IgD-negative memory B cell (primary cell): ENCODE measurements around the gene NOP16. TPM values are rescaled to one million over a fixed set of nuclear protein-coding genes. Genes with fewer than 3 reads are reported as not detected.

Source experiments
- H3K27ac Mint-ChIP-seq, 3 donors: one replicate each; pipeline ENCODE4 v1.8.0; 2020 to 2022; ENCODE audit warnings: mild to moderate bottlenecking in 3 of 3, mixed read lengths in 3 of 3, moderate library complexity in 1 of 3
- H3K27me3 Mint-ChIP-seq: one replicate; pipeline ENCODE4 v1.8.0; 2021; ENCODE audit warnings: mixed read lengths
- H3K36me3 Mint-ChIP-seq: one replicate; pipeline ENCODE4 v1.8.0; 2020; ENCODE audit warnings: mild to moderate bottlenecking, mixed read lengths
- H3K4me1 Mint-ChIP-seq, 3 donors: one replicate each; pipeline ENCODE4 v1.8.0; 2020 to 2022; ENCODE audit warnings: mixed read lengths in 3 of 3, mild to moderate bottlenecking in 1 of 3
- H3K4me3 Mint-ChIP-seq, 4 donors: one replicate each; pipeline ENCODE4 v1.8.0; 2020 to 2022; ENCODE audit warnings: mild to moderate bottlenecking in 4 of 4, mixed read lengths in 4 of 4, moderate library complexity in 3 of 4
- H3K9me3 Mint-ChIP-seq, 3 donors: one replicate each; pipeline ENCODE4 v1.8.0; 2020 to 2021; ENCODE audit warnings: mixed read lengths in 3 of 3, mild to moderate bottlenecking in 1 of 3
- polyA plus RNA-seq: library from polyadenylated mRNA; unstranded; fragments of 300-500 nt; fragmentation: Illumina TruSeq; gene quantifications from one replicate; pipeline ENCODE4 v1.2.3, GENCODE V29; 2021

NOP16 gene
- polyA plus RNA-seq = 38.1 TPM

GRCh38 chr5:176388444-176389134 lies at the start of gene NOP16, which contains the start of gene HIGD2A:
Gene NOP16, minus strand, starts transcription at chr5:176388598. Its CDS starts 59 bp downstream, at chr5:176388539.
Gene HIGD2A, plus strand, starts transcription at chr5:176388751. Its CDS starts 69 bp downstream, at chr5:176388820.
- Mint-ChIP-seq H3K27ac (peak within 1 kb of the TSS; percentile 98 to 100 (median 99)), H3K27me3 (no peaks in the 10 kb centered on the region), H3K4me1 (peaks cover 8 to 21% (median 17%) of the 10 kb centered on the region in 3 donors), H3K4me3 (peak within 1 kb of the TSS; percentile 99 to 100 (median 100)), H3K36me3 (peaks cover 1% of the 10 kb centered on the region), H3K9me3 (no peaks in the 10 kb centered on the region)

- Mint-ChIP-seq H3K9me3 (peaks cover 0 to 4% (median 0%) of the 10 kb centered on the region in 3 donors), H3K4me1 (peaks cover 4 to 9% (median 8%) of the 10 kb centered on the region in 3 donors), H3K27me3 (peaks cover 15% of the 10 kb centered on the region), H3K27ac (peak overlapping the region in 1 of 3 donors; percentile 65), H3K4me3 (peak overlapping the region; percentile 20 to 70 (median 58)), H3K36me3 (no peaks in the 10 kb centered on the region)
Observed at GRCh38 chr5:176436656-176437055, 48.3 kb upstream of the NOP16 start.

- peaks cover 13% of the 10 kb centered on the region for H3K27me3 Mint-ChIP-seq
- no peak overlapping the region for H3K27ac Mint-ChIP-seq
- peaks cover 4 to 11% (median 9%) of the 10 kb centered on the region in 3 donors for H3K4me1 Mint-ChIP-seq
- no peak overlapping the region for H3K4me3 Mint-ChIP-seq
- H3K9me3 Mint-ChIP-seq = peaks cover 0 to 4% (median 0%) of the 10 kb centered on the region in 3 donors
- H3K36me3 Mint-ChIP-seq = peaks cover 2% of the 10 kb centered on the region
Observed at GRCh38 chr5:176432707-176433106, 44.3 kb upstream of the NOP16 start.

- H3K27ac Mint-ChIP-seq = no peak overlapping the region
- H3K36me3 Mint-ChIP-seq = peaks cover 3% of the 10 kb centered on the region
- H3K4me3 Mint-ChIP-seq = no peak overlapping the region
- H3K4me1 Mint-ChIP-seq = peaks cover 0 to 3% (median 0%) of the 10 kb centered on the region in 3 donors
- peaks cover 0 to 7% (median 0%) of the 10 kb centered on the region in 3 donors for H3K9me3 Mint-ChIP-seq
- H3K27me3 Mint-ChIP-seq = peaks cover 5% of the 10 kb centered on the region
Observed at GRCh38 chr5:176429972-176430371, 41.6 kb upstream of the NOP16 start.

GRCh38 chr5:176427971-176428370 lies 39.6 kb upstream of the NOP16 start:
- Mint-ChIP-seq H3K36me3 (peaks cover 3% of the 10 kb centered on the region), H3K27ac (no peak overlapping the region), H3K4me1 (peaks cover 0 to 3% (median 0%) of the 10 kb centered on the region in 3 donors), H3K9me3 (peaks cover 0 to 7% (median 0%) of the 10 kb centered on the region in 3 donors), H3K27me3 (peaks cover 7% of the 10 kb centered on the region), H3K4me3 (no peak overlapping the region)

- no peak overlapping the region for H3K27ac Mint-ChIP-seq
- peaks cover 3% of the 10 kb centered on the region for H3K27me3 Mint-ChIP-seq
- H3K36me3 Mint-ChIP-seq = peaks cover 3% of the 10 kb centered on the region
- H3K9me3 Mint-ChIP-seq = peaks cover 0 to 3% (median 0%) of the 10 kb centered on the region in 3 donors
- H3K4me1 Mint-ChIP-seq = peaks cover 0 to 3% (median 0%) of the 10 kb centered on the region in 3 donors
- H3K4me3 Mint-ChIP-seq = no peak overlapping the region
Observed at GRCh38 chr5:176426876-176427275, 38.5 kb upstream of the NOP16 start.

- Mint-ChIP-seq H3K9me3 (peaks cover 0 to 3% (median 0%) of the 10 kb centered on the region in 3 donors), H3K4me3 (peak overlapping the region in 1 of 4 donors; percentile 66), H3K4me1 (peaks cover 0 to 3% (median 0%) of the 10 kb centered on the region in 3 donors), H3K36me3 (peaks cover 9% of the 10 kb centered on the region), H3K27me3 (peaks cover 3% of the 10 kb centered on the region), H3K27ac (peak overlapping the region in 1 of 3 donors; percentile 23)
Observed at GRCh38 chr5:176425791-176426190, 37.4 kb upstream of the NOP16 start.

GRCh38 chr5:176425138-176425537 lies 36.7 kb upstream of the NOP16 start:
- Mint-ChIP-seq H3K4me3 (no peak overlapping the region), H3K27ac (no peak overlapping the region), H3K9me3 (peaks cover 0 to 3% (median 0%) of the 10 kb centered on the region in 3 donors), H3K36me3 (peaks cover 7% of the 10 kb centered on the region), H3K4me1 (no peaks in the 10 kb centered on the region), H3K27me3 (peaks cover 8% of the 10 kb centered on the region)

- no peak overlapping the region for H3K4me3 Mint-ChIP-seq
- H3K27me3 Mint-ChIP-seq = peaks cover 9% of the 10 kb centered on the region
- H3K27ac Mint-ChIP-seq = no peak overlapping the region
- peaks cover 0 to 3% (median 0%) of the 10 kb centered on the region in 3 donors for H3K9me3 Mint-ChIP-seq
- peaks cover 7% of the 10 kb centered on the region for H3K36me3 Mint-ChIP-seq
- H3K4me1 Mint-ChIP-seq = no peaks in the 10 kb centered on the region
Observed at GRCh38 chr5:176424181-176424580, 35.8 kb upstream of the NOP16 start.

- peaks cover 0 to 3% (median 0%) of the 10 kb centered on the region in 3 donors for H3K9me3 Mint-ChIP-seq
- H3K27me3 Mint-ChIP-seq = peaks cover 9% of the 10 kb centered on the region
- H3K36me3 Mint-ChIP-seq = peaks cover 6% of the 10 kb centered on the region
- H3K4me3 Mint-ChIP-seq = peak overlapping the region in 1 of 4 donors; percentile 27
- no peak overlapping the region for H3K27ac Mint-ChIP-seq
- H3K4me1 Mint-ChIP-seq = peaks cover 0 to 7% (median 3%) of the 10 kb centered on the region in 3 donors
Observed at GRCh38 chr5:176420972-176421544, 32.7 kb upstream of the NOP16 start.

GRCh38 chr5:176420086-176420485 lies 31.7 kb upstream of the NOP16 start:
- Mint-ChIP-seq H3K4me1 (peaks cover 6 to 14% (median 8%) of the 10 kb centered on the region in 3 donors), H3K4me3 (no peak overlapping the region), H3K9me3 (no peaks in the 10 kb centered on the region), H3K27ac (no peak overlapping the region), H3K27me3 (peaks cover 9% of the 10 kb centered on the region), H3K36me3 (peaks cover 6% of the 10 kb centered on the region)

- H3K4me1 Mint-ChIP-seq = peaks cover 12 to 24% (median 16%) of the 10 kb centered on the region in 3 donors
- H3K36me3 Mint-ChIP-seq = peaks cover 6% of the 10 kb centered on the region
- H3K27me3 Mint-ChIP-seq = peaks cover 8% of the 10 kb centered on the region
- peak overlapping the region in 1 of 4 donors; percentile 77 for H3K4me3 Mint-ChIP-seq
- no peak overlapping the region for H3K27ac Mint-ChIP-seq
- H3K9me3 Mint-ChIP-seq = no peaks in the 10 kb centered on the region
Observed at GRCh38 chr5:176418251-176418650, 29.9 kb upstream of the NOP16 start.

GRCh38 chr5:176416965-176417364 lies 28.6 kb upstream of the NOP16 start:
- Mint-ChIP-seq H3K27me3 (peaks cover 6% of the 10 kb centered on the region), H3K36me3 (peaks cover 6% of the 10 kb centered on the region), H3K9me3 (no peaks in the 10 kb centered on the region), H3K4me3 (peak overlapping the region; percentile 77 to 90 (median 82)), H3K27ac (peak overlapping the region in 2 of 3 donors; percentile 39 to 78), H3K4me1 (peaks cover 12 to 24% (median 16%) of the 10 kb centered on the region in 3 donors)

- Mint-ChIP-seq H3K4me3 (peak within 1 kb of the TSS; percentile 82 to 92 (median 88)), H3K36me3 (peaks cover 2% of the 10 kb centered on the region), H3K4me1 (peaks cover 12 to 26% (median 16%) of the 10 kb centered on the region in 3 donors), H3K27ac (peak within 1 kb of the TSS; percentile 16 to 78 (median 77)), H3K9me3 (no peaks in the 10 kb centered on the region), H3K27me3 (peaks cover 6% of the 10 kb centered on the region)
Observed at GRCh38 chr5:176415952-176416924, 27.8 kb upstream of the NOP16 start, which contains the start of gene CLTB. Gene CLTB, minus strand, starts transcription at chr5:176416539. Its CDS starts 176 bp downstream, at chr5:176416363.
